ENCODE data around the gene PLA2G15. TPM values are rescaled to one million over a fixed set of nuclear protein-coding genes. Genes with fewer than 3 reads are reported as not detected.

Gene PLA2G15
- total and polyA plus RNA-seq, 2 experiments from 2014 or later = 3.1 to 14.8 TPM

DNA sequence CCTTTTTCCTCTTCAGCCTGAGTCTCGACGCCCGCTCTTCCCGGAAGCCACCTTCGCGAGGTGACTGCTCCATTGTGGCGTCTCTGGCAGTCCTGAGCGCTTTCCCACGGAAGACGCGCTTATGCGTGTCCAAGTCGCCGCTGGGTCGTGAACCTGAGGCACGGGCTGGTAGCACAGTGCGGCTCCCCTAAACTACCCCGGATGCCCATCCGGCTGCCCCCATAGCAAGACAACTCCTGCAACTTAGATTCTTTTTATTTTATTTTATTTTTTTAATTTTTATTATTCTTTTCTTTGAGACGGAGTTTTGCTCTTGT is 7.2 kb upstream of the PLA2G15 start:
- ATAC-seq (no peak), DNase-seq (ENCODE audit: low spot score) (no peak)
- peak overlapping the region; percentile 49; the same call in 1 of the 2 replicates for H2AFZ ChIP-seq
- peak overlapping the region; percentile 73 for H3K4me3 Mint-ChIP-seq
- H3K36me3 ChIP-seq (ENCODE audit: insufficient read depth) = 0 out of 2 replicates have a peak, but pooled peaks cover 1% of the 10 kb centered on the region
- TF ChIP-seq JUNB (IDR thresholded peaks at IDR 0.05; ENCODE audit: unreplicated experiment) = no peak
- no peak for TF ChIP-seq EZH2phosphoT487 (IDR thresholded peaks at IDR 0.05; ENCODE audit: unreplicated experiment)
- TF ChIP-seq, protein P1, sequence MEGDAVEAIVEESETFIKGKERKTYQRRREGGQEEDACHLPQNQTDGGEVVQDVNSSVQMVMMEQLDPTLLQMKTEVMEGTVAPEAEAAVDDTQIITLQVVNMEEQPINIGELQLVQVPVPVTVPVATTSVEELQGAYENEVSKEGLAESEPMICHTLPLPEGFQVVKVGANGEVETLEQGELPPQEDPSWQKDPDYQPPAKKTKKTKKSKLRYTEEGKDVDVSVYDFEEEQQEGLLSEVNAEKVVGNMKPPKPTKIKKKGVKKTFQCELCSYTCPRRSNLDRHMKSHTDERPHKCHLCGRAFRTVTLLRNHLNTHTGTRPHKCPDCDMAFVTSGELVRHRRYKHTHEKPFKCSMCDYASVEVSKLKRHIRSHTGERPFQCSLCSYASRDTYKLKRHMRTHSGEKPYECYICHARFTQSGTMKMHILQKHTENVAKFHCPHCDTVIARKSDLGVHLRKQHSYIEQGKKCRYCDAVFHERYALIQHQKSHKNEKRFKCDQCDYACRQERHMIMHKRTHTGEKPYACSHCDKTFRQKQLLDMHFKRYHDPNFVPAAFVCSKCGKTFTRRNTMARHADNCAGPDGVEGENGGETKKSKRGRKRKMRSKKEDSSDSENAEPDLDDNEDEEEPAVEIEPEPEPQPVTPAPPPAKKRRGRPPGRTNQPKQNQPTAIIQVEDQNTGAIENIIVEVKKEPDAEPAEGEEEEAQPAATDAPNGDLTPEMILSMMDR (conservative IDR thresholded peaks at IDR 0.05; ENCODE audit: low read depth in 2 of 2) = no peak
- no peak for TF ChIP-seq STAT1 (IDR thresholded peaks at IDR 0.05; ENCODE audit: unreplicated experiment)
- no peak for TF ChIP-seq CREB1 (CRISPR knock-in tag; IDR thresholded peaks at IDR 0.05; ENCODE audit: low read depth)
- no peak for TF ChIP-seq ZNF331 (CRISPR knock-in tag; IDR thresholded peaks at IDR 0.05; ENCODE audit: low read depth)
- TF ChIP-seq NANOG (IDR thresholded peaks at IDR 0.05; ENCODE audit: borderline replicate concordance) = no peak
- H3K27me3 Mint-ChIP-seq (ENCODE audit: insufficient read depth, low read depth, poor library complexity) = peaks cover 24% of the 10 kb centered on the region
- peak overlapping the region; percentile 85 for H3K27ac Mint-ChIP-seq
- peaks cover 18% of the 10 kb centered on the region for H3F3A ChIP-seq (replicated peaks; ENCODE audit: low read depth)
- peak overlapping the region; percentile 86 for H3K4me2 ChIP-seq
- H3K9me3 Mint-ChIP-seq = peaks cover 4% of the 10 kb centered on the region
- H3K4me1 Mint-ChIP-seq = peaks cover 24% of the 10 kb centered on the region
- H3K27ac ChIP-seq (ENCODE audit: low read depth) = peak overlapping the region; percentile 97
- peaks cover 19% of the 10 kb centered on the region for H3K79me2 ChIP-seq (replicated peaks; ENCODE audit: insufficient read depth)
- H3K36me3 Mint-ChIP-seq (ENCODE audit: low read depth) = peaks cover 3% of the 10 kb centered on the region; the same call in 1 of the 3 replicates
- H4K20me1 ChIP-seq (replicated peaks; ENCODE audit: insufficient read depth) = peaks cover 13% of the 10 kb centered on the region
- peaks cover 3% of the 10 kb centered on the region; the same call in 1 of the 2 replicates for H3K27me3 ChIP-seq (ENCODE audit: insufficient read depth)
- peak overlapping the region; percentile 57 for H3K4me3 ChIP-seq
- no peaks in the 10 kb centered on the region for H3K9me2 ChIP-seq (ENCODE audit: insufficient read depth)
- H3K4me1 ChIP-seq (ENCODE audit: insufficient read depth) = peaks cover 17% of the 10 kb centered on the region

DNA sequence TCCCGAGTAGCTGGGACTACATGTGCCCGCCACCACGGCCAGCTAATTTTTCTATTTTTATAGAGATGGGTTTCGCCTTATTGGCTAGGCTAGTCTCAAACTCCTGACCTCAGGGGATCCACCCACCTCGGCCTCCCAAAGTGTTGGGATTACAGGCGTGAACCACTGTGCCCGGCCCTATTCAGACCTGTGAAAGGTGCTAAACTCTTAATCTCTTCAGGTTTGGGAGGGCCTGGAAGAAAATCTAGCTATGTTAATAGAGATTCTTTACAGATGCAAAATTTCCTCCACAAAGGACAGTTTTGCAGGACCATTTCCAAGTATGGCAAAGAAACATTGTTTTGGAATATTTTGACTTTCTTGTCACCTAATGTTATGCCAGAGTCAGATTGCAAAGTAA is 3.1 kb upstream of the PLA2G15 start:
- Mint-ChIP-seq H3K9me3 (peaks cover 4% of the 10 kb centered on the region; the same call in 2 of the 3 replicates), H3K27me3 (ENCODE audit: insufficient read depth, low read depth, poor library complexity) (peaks cover 38% of the 10 kb centered on the region), H3K27ac (no peak overlapping the region), H3K4me1 (peaks cover 10% of the 10 kb centered on the region; the same call in 1 of the 3 replicates), H3K4me3 (no peak overlapping the region), H3K36me3 (ENCODE audit: low read depth) (no peaks in the 10 kb centered on the region)
- Histone ChIP-seq H3K27me3 (ENCODE audit: insufficient read depth) (peaks cover 12% of the 10 kb centered on the region; the same call in 1 of the 2 replicates), H3K36me3 (ENCODE audit: insufficient read depth) (no peaks in the 10 kb centered on the region), H4K20me1 (replicated peaks; ENCODE audit: insufficient read depth) (no peaks in the 10 kb centered on the region; the same call in 1 of the 2 replicates), H2AFZ (no peak overlapping the region), H3K27ac (ENCODE audit: low read depth) (no peak overlapping the region), H3K9me2 (ENCODE audit: insufficient read depth) (no peaks in the 10 kb centered on the region), H3F3A (replicated peaks; ENCODE audit: low read depth) (peaks cover 5% of the 10 kb centered on the region; the same call in 1 of the 2 replicates), H3K4me1 (ENCODE audit: insufficient read depth) (no peaks in the 10 kb centered on the region; the same call in 1 of the 2 replicates), H3K79me2 (replicated peaks; ENCODE audit: insufficient read depth) (no peaks in the 10 kb centered on the region), H3K4me3 (no peak overlapping the region), H3K4me2 (no peak overlapping the region)
- DNase-seq (ENCODE audit: low spot score) (no peak), ATAC-seq (no peak)
- TF ChIP-seq ZNF114 (CRISPR knock-in tag; IDR thresholded peaks at IDR 0.05) (no peak), EZH2phosphoT487 (IDR thresholded peaks at IDR 0.05; ENCODE audit: unreplicated experiment) (no peak), ZNF331 (CRISPR knock-in tag; IDR thresholded peaks at IDR 0.05; ENCODE audit: low read depth) (no peak), EZH2 (IDR thresholded peaks at IDR 0.05; ENCODE audit: low read depth, unreplicated experiment) (no peak)
- TF ChIP-seq, protein P2, sequence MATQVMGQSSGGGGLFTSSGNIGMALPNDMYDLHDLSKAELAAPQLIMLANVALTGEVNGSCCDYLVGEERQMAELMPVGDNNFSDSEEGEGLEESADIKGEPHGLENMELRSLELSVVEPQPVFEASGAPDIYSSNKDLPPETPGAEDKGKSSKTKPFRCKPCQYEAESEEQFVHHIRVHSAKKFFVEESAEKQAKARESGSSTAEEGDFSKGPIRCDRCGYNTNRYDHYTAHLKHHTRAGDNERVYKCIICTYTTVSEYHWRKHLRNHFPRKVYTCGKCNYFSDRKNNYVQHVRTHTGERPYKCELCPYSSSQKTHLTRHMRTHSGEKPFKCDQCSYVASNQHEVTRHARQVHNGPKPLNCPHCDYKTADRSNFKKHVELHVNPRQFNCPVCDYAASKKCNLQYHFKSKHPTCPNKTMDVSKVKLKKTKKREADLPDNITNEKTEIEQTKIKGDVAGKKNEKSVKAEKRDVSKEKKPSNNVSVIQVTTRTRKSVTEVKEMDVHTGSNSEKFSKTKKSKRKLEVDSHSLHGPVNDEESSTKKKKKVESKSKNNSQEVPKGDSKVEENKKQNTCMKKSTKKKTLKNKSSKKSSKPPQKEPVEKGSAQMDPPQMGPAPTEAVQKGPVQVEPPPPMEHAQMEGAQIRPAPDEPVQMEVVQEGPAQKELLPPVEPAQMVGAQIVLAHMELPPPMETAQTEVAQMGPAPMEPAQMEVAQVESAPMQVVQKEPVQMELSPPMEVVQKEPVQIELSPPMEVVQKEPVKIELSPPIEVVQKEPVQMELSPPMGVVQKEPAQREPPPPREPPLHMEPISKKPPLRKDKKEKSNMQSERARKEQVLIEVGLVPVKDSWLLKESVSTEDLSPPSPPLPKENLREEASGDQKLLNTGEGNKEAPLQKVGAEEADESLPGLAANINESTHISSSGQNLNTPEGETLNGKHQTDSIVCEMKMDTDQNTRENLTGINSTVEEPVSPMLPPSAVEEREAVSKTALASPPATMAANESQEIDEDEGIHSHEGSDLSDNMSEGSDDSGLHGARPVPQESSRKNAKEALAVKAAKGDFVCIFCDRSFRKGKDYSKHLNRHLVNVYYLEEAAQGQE (IDR thresholded peaks at IDR 0.05; ENCODE audit: unreplicated experiment) = no peak
- TF ChIP-seq, protein P3, sequence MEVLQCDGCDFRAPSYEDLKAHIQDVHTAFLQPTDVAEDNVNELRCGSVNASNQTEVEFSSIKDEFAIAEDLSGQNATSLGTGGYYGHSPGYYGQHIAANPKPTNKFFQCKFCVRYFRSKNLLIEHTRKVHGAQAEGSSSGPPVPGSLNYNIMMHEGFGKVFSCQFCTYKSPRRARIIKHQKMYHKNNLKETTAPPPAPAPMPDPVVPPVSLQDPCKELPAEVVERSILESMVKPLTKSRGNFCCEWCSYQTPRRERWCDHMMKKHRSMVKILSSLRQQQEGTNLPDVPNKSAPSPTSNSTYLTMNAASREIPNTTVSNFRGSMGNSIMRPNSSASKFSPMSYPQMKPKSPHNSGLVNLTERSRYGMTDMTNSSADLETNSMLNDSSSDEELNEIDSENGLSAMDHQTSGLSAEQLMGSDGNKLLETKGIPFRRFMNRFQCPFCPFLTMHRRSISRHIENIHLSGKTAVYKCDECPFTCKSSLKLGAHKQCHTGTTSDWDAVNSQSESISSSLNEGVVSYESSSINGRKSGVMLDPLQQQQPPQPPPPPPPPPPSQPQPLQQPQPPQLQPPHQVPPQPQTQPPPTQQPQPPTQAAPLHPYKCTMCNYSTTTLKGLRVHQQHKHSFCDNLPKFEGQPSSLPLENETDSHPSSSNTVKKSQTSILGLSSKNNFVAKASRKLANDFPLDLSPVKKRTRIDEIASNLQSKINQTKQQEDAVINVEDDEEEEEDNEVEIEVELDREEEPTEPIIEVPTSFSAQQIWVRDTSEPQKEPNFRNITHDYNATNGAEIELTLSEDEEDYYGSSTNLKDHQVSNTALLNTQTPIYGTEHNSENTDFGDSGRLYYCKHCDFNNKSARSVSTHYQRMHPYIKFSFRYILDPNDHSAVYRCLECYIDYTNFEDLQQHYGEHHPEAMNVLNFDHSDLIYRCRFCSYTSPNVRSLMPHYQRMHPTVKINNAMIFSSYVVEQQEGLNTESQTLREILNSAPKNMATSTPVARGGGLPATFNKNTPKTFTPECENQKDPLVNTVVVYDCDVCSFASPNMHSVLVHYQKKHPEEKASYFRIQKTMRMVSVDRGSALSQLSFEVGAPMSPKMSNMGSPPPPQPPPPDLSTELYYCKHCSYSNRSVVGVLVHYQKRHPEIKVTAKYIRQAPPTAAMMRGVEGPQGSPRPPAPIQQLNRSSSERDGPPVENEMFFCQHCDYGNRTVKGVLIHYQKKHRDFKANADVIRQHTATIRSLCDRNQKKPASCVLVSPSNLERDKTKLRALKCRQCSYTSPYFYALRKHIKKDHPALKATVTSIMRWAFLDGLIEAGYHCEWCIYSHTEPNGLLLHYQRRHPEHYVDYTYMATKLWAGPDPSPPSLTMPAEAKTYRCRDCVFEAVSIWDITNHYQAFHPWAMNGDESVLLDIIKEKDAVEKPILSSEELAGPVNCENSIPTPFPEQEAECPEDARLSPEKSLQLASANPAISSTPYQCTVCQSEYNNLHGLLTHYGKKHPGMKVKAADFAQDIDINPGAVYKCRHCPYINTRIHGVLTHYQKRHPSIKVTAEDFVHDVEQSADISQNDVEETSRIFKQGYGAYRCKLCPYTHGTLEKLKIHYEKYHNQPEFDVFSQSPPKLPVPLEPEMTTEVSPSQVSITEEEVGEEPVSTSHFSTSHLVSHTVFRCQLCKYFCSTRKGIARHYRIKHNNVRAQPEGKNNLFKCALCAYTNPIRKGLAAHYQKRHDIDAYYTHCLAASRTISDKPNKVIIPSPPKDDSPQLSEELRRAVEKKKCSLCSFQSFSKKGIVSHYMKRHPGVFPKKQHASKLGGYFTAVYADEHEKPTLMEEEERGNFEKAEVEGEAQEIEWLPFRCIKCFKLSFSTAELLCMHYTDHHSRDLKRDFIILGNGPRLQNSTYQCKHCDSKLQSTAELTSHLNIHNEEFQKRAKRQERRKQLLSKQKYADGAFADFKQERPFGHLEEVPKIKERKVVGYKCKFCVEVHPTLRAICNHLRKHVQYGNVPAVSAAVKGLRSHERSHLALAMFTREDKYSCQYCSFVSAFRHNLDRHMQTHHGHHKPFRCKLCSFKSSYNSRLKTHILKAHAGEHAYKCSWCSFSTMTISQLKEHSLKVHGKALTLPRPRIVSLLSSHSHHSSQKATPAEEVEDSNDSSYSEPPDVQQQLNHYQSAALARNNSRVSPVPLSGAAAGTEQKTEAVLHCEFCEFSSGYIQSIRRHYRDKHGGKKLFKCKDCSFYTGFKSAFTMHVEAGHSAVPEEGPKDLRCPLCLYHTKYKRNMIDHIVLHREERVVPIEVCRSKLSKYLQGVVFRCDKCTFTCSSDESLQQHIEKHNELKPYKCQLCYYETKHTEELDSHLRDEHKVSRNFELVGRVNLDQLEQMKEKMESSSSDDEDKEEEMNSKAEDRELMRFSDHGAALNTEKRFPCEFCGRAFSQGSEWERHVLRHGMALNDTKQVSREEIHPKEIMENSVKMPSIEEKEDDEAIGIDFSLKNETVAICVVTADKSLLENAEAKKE (CRISPR knock-in tag; IDR thresholded peaks at IDR 0.05) = no peak

Data from GM23338 (cell line).